Activated naive CD4-positive, alpha-beta T cell treated with anti-CD3 and anti-CD28 coated beads, Interleukin-2, amount 10 ng/mL, durations not matched to agents 7 days and 5 days (primary cell): ENCODE results near the gene ACAT2.
A peak's percentile ranks its signal among the peaks of the same experiment; 100 is the strongest.
"Not testable (repeated sequence)": the region's sequence is repeated elsewhere in the genome, so short reads cannot be mapped to it uniquely, and the experiment has no call there.

Experiments
- CTCF ChIA-PET: fragments of 350-600 bp; sonication (Branson Sonifier 250); formaldehyde crosslinking; loops from one replicate; lab custom pipeline; 2021; ENCODE audit warnings: antibody characterized with exemption; lab: Charles Lee
- DNase-seq: peaks from one replicate; pipeline ENCODE4 v3.0.0-alpha.2; 2020
- H3K27ac Mint-ChIP-seq: one replicate; pipeline ENCODE4 v1.8.0; 2021; ENCODE audit warnings: mild to moderate bottlenecking, moderate library complexity, mixed read lengths
- H3K27me3 Mint-ChIP-seq: one replicate; pipeline ENCODE4 v1.8.0; 2021; ENCODE audit warnings: mild to moderate bottlenecking, mixed read lengths
- H3K36me3 Mint-ChIP-seq: one replicate; pipeline ENCODE4 v1.8.0; 2021; ENCODE audit warnings: mixed read lengths
- H3K4me1 Mint-ChIP-seq: one replicate; pipeline ENCODE4 v1.8.0; 2021; ENCODE audit warnings: mixed read lengths
- H3K4me3 Mint-ChIP-seq: one replicate; pipeline ENCODE4 v1.8.0; 2021; ENCODE audit warnings: mild to moderate bottlenecking, moderate library complexity, mixed read lengths
- H3K9me3 Mint-ChIP-seq: one replicate; pipeline ENCODE4 v1.8.0; 2021; ENCODE audit warnings: mixed read lengths

ACAT2 gene

DNA sequence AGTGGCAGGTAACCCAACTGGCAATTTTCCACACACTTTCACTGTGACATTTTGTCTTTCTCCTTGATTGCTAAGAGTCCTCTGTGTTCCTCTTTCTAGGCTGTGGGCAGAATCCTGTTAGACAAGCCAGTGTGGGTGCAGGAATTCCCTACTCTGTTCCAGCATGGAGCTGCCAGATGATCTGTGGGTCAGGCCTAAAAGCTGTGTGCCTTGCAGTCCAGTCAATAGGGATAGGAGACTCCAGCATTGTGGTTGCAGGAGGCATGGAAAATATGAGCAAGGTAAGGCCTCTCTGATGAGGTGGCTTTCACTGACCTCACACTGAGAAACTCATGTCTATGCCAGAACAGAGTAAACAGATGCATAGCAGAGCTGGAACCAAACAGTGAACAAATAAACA is 5.1 kb downstream of the ACAT2 start:
- CTCF ChIA-PET: no interaction called here
- H3K9me3 Mint-ChIP-seq: no peaks in the 10 kb centered on the region
- no peak overlapping the region for H3K4me3 Mint-ChIP-seq
- no peaks in the 10 kb centered on the region for H3K27me3 Mint-ChIP-seq
- peaks cover 75% of the 10 kb centered on the region for H3K36me3 Mint-ChIP-seq
- H3K4me1 Mint-ChIP-seq: peaks cover 20% of the 10 kb centered on the region
- no peak for DNase-seq
- H3K27ac Mint-ChIP-seq: peak overlapping the region; percentile 33

DNA sequence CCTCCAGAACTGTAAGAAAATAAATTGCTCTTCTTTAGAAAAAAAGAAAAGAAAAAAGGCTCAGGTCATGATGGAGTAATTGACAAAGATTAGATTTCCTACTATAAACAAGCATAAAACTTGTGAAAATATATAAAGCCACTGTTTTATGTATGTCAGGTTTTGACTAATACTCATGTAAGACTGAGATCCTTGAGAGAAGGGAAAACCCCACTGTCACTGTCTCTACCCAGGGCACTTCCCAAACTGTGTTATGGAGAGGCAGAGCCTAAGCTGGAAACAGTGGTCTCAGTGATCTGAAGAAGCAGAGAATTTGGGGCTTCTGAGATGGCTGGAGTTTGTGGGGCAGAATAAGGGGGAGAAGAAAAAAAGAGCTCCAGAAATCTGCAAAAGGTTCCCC is 7.6 kb downstream of the ACAT2 start:
- H3K4me3 Mint-ChIP-seq: no peak overlapping the region
- peaks cover 2% of the 10 kb centered on the region for H3K9me3 Mint-ChIP-seq
- peaks cover 10% of the 10 kb centered on the region for H3K4me1 Mint-ChIP-seq
- H3K36me3 Mint-ChIP-seq: peaks cover 75% of the 10 kb centered on the region
- H3K27me3 Mint-ChIP-seq: no peaks in the 10 kb centered on the region
- CTCF ChIA-PET: interaction anchor here (0.7 kb wide), 1 partner anchor 11 kb away, joined by 3 read pairs; no protein-coding TSS in a partner anchor
- H3K27ac Mint-ChIP-seq: no peak overlapping the region
- no peak for DNase-seq

DNA sequence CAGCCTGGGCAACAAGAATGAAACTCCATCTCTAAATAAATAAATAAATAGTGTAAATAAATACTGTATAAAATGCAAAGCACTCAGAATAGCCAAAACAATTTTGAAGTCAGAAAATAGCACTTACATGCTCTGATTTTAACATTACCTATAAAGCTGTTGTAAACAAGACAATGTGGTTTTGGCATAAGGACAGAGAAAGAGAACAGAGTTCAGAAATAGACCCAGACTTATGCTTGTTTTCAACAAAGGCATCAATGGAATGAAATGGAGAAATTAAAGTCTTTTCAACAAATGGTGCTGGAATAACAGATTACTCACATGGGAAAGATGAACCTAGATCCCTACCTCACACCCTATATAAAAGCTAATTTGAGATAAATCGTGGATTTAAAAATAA is 10.4 kb downstream of the ACAT2 start:
- Mint-ChIP-seq H3K9me3 (peaks cover 2% of the 10 kb centered on the region), H3K4me1 (peaks cover 2% of the 10 kb centered on the region), H3K27ac (no peak overlapping the region), H3K36me3 (peaks cover 77% of the 10 kb centered on the region), H3K27me3 (no peaks in the 10 kb centered on the region), H3K4me3 (no peak overlapping the region)
- no peak for DNase-seq
- CTCF ChIA-PET: no interaction called here

DNA sequence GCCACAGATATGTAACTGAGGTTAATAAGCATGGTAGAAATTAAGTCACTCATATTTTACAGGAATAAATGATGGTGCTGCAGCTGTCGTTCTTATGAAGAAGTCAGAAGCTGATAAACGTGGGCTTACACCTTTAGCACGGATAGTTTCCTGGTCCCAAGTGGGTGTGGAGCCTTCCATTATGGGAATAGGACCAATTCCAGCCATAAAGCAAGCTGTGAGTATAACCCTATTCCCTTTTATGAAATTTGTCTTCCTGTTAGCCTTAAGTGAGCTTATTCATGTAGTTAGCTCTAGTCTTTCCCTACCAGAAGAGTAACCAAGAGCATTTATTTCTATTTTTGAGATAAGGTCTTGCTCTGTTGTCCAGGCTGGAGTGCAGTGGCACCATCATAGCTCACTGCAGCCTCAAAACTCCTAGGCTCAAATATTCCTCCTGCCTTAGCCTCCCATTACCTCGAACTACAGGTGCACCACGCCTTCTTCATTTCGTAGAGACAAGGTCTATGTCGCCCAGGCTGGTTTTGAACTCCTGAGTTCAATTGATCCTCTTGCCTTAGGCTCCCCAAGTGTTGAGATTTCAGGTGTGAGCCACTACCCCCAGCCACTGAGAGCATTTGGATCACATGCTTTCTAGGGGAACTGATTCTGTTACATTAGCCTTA is 15.5 kb downstream of the ACAT2 start:
- no peak overlapping the region for H3K4me3 Mint-ChIP-seq
- H3K27me3 Mint-ChIP-seq: no peaks in the 10 kb centered on the region
- H3K4me1 Mint-ChIP-seq: peaks cover 8% of the 10 kb centered on the region
- H3K36me3 Mint-ChIP-seq: peaks cover 74% of the 10 kb centered on the region
- no peak for DNase-seq
- H3K27ac Mint-ChIP-seq: no peak overlapping the region
- H3K9me3 Mint-ChIP-seq: no peaks in the 10 kb centered on the region
- CTCF ChIA-PET: no interaction called here

DNA sequence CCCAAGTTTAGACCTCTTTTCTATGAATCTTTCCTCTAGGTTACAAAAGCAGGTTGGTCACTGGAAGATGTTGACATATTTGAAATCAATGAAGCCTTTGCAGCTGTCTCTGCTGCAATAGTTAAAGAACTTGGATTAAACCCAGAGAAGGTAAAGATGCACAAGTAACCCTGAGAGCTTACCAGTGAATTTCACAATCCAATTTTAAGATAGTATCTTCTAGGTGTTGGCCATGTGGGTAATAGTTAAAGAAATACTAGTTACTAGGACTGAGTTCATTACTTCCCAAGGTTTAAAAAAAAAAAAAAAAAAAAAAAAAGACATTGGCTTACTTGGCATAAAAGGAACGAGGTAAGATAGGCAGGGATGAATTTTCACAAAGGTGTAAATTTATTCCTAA is 16.3 kb downstream of the ACAT2 start:
- Mint-ChIP-seq H3K27ac (no peak overlapping the region), H3K4me1 (peaks cover 16% of the 10 kb centered on the region), H3K9me3 (no peaks in the 10 kb centered on the region), H3K27me3 (no peaks in the 10 kb centered on the region), H3K36me3 (peaks cover 82% of the 10 kb centered on the region), H3K4me3 (no peak overlapping the region)
- CTCF ChIA-PET: no interaction called here
- no peak for DNase-seq

DNA sequence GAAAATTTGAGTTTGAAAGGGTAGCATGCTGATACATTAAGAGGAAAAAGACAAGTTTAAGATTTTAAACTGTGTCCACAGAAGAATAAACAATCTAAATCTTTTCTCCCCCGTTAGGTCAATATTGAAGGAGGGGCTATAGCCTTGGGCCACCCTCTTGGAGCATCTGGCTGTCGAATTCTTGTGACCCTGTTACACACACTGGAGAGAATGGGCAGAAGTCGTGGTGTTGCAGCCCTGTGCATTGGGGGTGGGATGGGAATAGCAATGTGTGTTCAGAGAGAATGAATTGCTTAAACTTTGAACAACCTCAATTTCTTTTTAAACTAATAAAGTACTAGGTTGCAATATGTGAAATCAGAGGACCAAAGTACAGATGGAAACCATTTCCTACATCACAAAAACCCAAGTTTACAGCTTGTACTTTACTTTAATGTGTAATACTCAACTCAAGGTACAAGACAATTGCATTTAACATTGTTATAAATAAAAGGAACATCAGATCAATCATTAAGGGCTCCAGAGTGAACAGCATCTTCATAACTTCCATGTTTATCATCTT is 16.8 kb downstream of the ACAT2 start:
- Mint-ChIP-seq H3K4me1 (peaks cover 16% of the 10 kb centered on the region), H3K9me3 (no peaks in the 10 kb centered on the region), H3K36me3 (peaks cover 79% of the 10 kb centered on the region), H3K27ac (no peak overlapping the region), H3K27me3 (no peaks in the 10 kb centered on the region), H3K4me3 (no peak overlapping the region)
- CTCF ChIA-PET: no interaction called here
- DNase-seq: no peak

DNA sequence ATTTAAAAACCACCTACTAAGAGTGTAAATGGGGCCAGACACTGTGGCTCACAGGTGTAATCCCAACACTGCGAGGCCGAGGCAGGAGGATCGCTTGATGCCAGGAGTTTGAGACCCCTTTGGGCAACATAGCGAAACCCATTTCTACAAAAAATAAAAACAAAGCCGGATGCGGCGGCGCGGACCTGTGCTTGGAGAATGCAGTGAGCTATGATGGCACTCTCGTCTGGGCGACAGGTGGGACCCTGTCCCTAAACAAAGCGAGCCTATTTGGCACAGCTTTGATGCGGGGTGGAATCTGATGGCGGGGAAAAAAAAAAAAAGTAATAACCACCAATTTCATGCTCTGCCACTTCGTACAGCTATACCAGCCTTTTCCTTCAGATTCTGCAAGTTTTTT is 26.4 kb downstream of the ACAT2 start:
- Mint-ChIP-seq H3K4me3 (peak overlapping the region; percentile 91), H3K27me3 (no peaks in the 10 kb centered on the region), H3K27ac (peak overlapping the region; percentile 96), H3K4me1 (peaks cover 62% of the 10 kb centered on the region), H3K9me3 (no peaks in the 10 kb centered on the region), H3K36me3 (peaks cover 53% of the 10 kb centered on the region)
- DNase-seq: peak; percentile 36
- CTCF ChIA-PET: no interaction called here

DNA sequence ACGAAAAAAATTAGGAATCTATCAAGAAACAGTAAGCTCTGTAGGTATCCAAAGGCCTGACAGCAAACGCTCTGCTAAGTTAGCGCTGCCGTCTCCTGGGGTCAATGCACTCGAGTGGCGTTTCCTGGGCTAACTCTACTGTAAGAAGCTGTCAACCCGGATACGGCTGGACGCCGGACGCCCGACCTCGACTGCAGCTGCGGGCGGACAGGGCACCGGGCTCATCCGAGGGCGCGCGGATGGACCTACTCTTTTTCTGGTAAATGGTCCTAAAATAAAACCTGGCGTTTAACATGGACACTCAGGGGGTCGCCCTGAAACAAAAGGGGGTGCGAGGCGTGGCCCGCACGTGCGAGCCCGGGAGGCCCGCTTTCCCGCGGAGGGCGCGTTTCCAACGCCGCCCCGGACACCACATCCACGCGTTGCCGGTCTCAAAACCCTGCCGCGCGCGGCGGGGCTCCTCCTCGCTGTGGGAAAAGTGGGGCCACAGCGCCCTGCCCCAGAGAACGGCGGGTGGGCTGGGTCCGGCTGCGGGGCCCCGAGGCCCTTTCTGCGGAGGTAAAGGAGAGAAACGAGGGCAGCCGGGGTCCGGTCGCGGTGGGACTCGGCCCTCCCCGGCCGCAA is 27.0 kb downstream of the ACAT2 start:
- Mint-ChIP-seq H3K4me3 (peak overlapping the region; percentile 91), H3K27ac (peak overlapping the region; percentile 96), H3K4me1 (peaks cover 64% of the 10 kb centered on the region), H3K27me3 (no peaks in the 10 kb centered on the region), H3K9me3 (no peaks in the 10 kb centered on the region), H3K36me3 (peaks cover 58% of the 10 kb centered on the region)
- CTCF ChIA-PET: no interaction called here
- peak; percentile 52 for DNase-seq

DNA sequence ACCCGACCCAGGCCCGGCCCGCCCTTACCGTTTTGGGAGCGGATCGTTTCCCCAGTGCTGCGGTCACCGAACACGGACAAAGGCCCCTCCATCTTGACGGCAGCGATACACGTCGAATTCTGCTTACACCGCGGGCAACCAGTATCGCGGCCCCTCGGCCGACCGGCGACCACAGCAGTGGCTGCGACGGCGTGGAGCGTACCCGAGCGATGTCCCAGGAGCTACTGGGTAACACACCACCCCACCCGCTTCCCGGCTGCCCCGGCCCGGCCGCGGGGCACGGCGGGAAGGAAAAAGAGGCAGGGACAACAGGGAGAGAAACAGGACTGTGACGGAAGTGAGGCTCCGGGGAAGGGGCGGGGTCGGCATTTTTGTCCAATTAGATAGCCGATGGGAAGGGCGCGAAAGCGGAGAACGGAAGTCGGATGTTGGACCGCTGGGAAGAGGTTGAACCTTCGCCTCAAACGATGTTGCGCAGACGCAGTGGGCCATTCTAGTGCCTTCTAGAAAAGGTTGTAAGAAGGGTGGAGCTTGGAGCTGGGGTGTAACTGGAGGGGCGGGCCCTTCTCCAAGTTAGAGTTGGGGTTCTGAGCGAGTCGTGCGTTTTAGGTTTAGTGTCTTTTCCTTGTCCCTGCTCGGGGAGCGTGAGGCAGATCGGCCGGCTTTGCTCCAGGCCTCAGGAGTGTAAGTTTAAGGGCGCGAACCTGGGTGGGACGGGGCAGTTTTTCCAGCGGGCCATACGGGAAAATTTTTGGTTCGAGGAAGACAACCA is 27.7 kb downstream of the ACAT2 start, which contains the start of gene TCP1:
Gene TCP1 (minus strand): TSS at position 226 of the 772 bp plus-strand sequence. CDS start 134 bp downstream, at position 92.
- no peaks in the 10 kb centered on the region for H3K27me3 Mint-ChIP-seq
- H3K9me3 Mint-ChIP-seq: no peaks in the 10 kb centered on the region
- DNase-seq: peak; percentile 100
- CTCF ChIA-PET: interaction anchor here (0.9 to 2.0 kb wide), 4 partner anchors 62 to 97 kb away, joined by 3 to 6 read pairs (median 4); no protein-coding TSS in a partner anchor
- peaks cover 63% of the 10 kb centered on the region for H3K36me3 Mint-ChIP-seq
- H3K4me3 Mint-ChIP-seq: peak within 1 kb of the TSS; percentile 91
- peaks cover 67% of the 10 kb centered on the region for H3K4me1 Mint-ChIP-seq
- peak within 1 kb of the TSS; percentile 96 for H3K27ac Mint-ChIP-seq

DNA sequence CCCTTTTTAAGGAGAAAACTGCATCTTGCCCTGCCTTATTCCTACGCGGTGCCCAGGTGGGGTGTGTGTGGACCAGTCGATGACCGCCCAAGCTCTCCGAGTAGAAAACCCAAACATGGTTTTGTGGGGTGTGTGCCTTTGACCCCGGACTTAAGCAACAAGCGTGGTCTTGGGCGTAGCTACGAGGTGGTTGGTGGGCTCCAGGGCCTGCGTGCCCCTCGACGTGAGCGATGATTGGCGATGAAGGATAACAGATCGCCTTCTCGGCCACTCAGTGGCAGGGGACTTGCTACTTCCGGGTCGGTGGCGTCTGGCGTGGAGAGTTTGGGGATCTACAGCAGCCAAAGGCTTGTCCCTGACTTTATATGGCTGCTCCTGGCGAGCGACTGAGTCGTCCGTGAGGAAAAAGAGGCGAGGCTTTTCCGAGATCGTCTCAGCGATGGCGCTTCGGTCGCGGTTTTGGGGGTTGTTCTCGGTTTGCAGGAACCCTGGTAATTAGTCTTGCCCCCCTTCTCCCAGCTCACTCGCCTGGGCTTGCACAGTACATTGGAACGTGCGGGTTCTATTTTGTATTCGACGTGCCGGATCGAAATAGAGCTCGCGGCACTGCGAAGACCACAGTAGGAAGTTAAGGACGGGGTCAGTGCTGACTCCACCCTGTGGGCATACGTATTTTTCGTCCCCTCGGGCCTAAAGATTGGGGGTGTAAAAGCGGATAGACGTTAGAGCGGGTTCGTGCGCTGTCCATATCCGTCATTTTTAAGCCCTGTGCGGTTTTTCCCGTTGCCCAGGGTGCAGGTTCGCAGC is 28.5 kb downstream of the ACAT2 start, which contains the start of gene MRPL18:
Gene MRPL18 (plus strand): TSS at position 319 of the 807 bp plus-strand sequence. CDS start 121 bp downstream, at position 440.
- peak; percentile 95 for DNase-seq
- CTCF ChIA-PET: interaction anchor here (0.6 to 2.0 kb wide), 8 partner anchors 30 to 151 kb away, joined by 3 to 6 read pairs (median 4); no protein-coding TSS in a partner anchor
- Mint-ChIP-seq H3K27me3 (no peaks in the 10 kb centered on the region), H3K4me3 (peak within 1 kb of the TSS; percentile 91), H3K9me3 (no peaks in the 10 kb centered on the region), H3K36me3 (peaks cover 58% of the 10 kb centered on the region), H3K4me1 (peaks cover 62% of the 10 kb centered on the region), H3K27ac (peak within 1 kb of the TSS; percentile 96)

DNA sequence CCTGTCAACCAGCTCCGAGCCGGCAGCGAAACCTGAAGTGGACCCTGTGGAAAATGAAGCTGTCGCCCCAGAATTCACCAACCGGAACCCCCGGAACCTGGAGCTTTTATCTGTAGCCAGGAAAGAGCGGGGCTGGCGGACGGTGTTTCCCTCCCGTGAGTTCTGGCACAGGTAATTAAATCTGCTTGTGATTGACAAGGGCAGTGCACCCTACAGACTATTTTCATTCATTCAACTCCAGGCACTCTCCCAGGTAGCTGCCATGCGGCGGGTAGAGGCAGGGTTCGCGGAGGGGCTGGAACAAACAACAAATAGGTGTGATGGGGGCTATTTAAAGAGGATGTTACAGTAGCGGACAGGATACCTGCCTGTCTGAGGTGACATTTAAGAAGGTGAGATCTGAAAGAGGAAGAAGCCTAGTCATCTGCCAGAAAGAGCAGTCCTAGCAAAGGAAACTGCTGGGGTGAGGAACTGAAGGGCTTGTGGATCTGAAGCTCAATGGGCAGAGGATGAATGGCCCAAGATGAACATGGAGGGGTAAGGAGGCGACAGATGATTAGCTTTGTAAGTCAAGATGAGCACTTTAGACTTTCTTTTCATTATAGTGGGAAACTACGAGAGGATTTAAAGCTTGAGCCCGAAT is 29.2 kb downstream of the ACAT2 start:
- no peaks in the 10 kb centered on the region for H3K9me3 Mint-ChIP-seq
- H3K4me1 Mint-ChIP-seq: peaks cover 58% of the 10 kb centered on the region
- H3K27me3 Mint-ChIP-seq: no peaks in the 10 kb centered on the region
- peaks cover 53% of the 10 kb centered on the region for H3K36me3 Mint-ChIP-seq
- H3K4me3 Mint-ChIP-seq: peak overlapping the region; percentile 91
- no peak for DNase-seq
- CTCF ChIA-PET: interaction anchor here (1.0 to 2.0 kb wide), 5 partner anchors 29 to 150 kb away, joined by 3 to 6 read pairs (median 4); no protein-coding TSS in a partner anchor
- H3K27ac Mint-ChIP-seq: peak overlapping the region; percentile 96

DNA sequence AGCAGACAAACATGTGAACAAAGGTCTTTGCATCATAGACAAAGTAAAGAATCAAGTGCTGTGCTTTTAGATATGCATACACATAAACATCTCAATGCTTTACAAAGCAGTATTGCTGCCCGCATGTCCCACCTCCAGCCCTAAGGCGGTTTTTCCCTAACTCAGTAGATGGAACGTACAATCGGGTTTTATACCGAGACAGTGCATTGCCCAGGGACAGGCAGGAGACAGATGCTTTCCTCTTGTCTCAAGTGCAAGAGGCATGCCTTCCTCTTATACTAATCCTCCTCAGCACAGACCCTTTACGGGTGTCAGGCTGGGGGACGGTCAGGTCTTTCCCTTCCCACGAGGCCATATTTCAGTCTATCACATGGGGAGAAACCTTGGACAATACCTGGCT is 33.1 kb downstream of the ACAT2 start:
- H3K36me3 Mint-ChIP-seq: peaks cover 57% of the 10 kb centered on the region
- H3K4me3 Mint-ChIP-seq, H3K27me3 Mint-ChIP-seq, H3K27ac Mint-ChIP-seq, H3K9me3 Mint-ChIP-seq, CTCF ChIA-PET, DNase-seq: not testable (repeated sequence)
- H3K4me1 Mint-ChIP-seq: peaks cover 38% of the 10 kb centered on the region

DNA sequence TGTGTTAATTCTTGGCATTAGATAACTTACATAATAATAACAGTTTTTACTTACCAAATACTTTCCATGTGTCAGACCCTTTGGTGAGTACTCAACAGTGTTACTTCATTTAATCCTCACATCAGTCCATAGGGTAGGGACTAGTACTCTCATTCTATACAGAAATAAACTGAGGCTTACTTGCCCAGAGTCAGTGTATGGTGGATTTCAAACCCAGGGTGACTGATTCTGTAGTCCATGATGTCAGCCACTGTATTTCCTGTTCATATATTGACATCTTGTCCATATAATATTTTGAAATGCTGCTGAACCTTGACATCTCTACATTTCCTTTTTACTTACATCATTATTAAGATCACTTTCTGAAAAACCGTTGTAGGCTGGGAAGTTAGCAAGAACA is 35.7 kb downstream of the ACAT2 start:
- no peak for DNase-seq
- no peak overlapping the region for H3K4me3 Mint-ChIP-seq
- H3K4me1 Mint-ChIP-seq: peaks cover 22% of the 10 kb centered on the region
- H3K27ac Mint-ChIP-seq: peak overlapping the region; percentile 19
- H3K27me3 Mint-ChIP-seq: no peaks in the 10 kb centered on the region
- CTCF ChIA-PET: no interaction called here
- H3K36me3 Mint-ChIP-seq: peaks cover 44% of the 10 kb centered on the region
- no peaks in the 10 kb centered on the region for H3K9me3 Mint-ChIP-seq
